ENCODE data around the gene KRTAP5-1. TPM values are rescaled to one million over a fixed set of nuclear protein-coding genes. Genes with fewer than 3 reads are reported as not detected.
A peak's percentile ranks its signal among the peaks of the same experiment; 100 is the strongest.
"Not testable (repeated sequence)": the region's sequence is repeated elsewhere in the genome, so short reads cannot be mapped to it uniquely, and the experiment has no call there.

Gene KRTAP5-1
- polyA plus RNA-seq, 1 of the 3 experiments (the other 2 are of a cell fraction) = not detected

DNA sequence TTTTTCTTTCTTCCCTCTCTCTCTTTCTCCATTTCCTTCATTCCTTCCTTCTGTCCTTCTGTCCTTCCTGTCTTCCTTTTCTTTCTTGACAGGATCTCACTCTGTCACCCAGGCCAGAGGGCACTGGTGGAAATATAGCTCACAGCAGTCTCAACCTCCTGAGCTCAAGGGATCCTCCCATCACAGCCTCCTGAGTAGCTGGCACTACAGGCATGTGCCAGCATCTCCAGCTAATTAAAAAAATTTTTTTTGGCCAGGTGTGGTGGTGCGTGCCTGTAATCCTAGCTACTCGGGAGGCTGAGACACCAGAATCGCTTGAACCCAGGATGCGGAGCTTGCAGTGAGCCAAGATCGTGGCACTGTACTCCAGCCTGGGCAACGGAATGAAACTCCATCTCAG lies 8.3 kb downstream of the KRTAP5-1 start:
- Histone ChIP-seq H3K4me3 (ENCODE audit: low read depth in 2 of 2, low read length in 1 of 2) (no peak overlapping the region), H3K27me3 (ENCODE audit: insufficient read depth) (peaks cover 4% of the 10 kb centered on the region; the same call in 1 of the 2 replicates), H3K36me3 (replicated peaks in 1 of 2; ENCODE audit: control insufficient read depth in 1 of 2, insufficient read depth in 2 of 2, low read length in 1 of 2) (no peaks in the 10 kb centered on the region), H3K9me2 (no peaks in the 10 kb centered on the region), H3K9ac (no peak overlapping the region), H2AFZ (ENCODE audit: low read depth) (no peak overlapping the region), H3F3A (replicated peaks; ENCODE audit: insufficient read depth) (no peaks in the 10 kb centered on the region), H4K20me1 (ENCODE audit: insufficient read depth) (0 out of 2 replicates have a peak, but pooled peaks cover 6% of the 10 kb centered on the region), H3K79me2 (ENCODE audit: insufficient read depth) (no peaks in the 10 kb centered on the region), H3K9me3 (peaks cover 3% of the 10 kb centered on the region; the same call in 1 of the 2 replicates), H3K4me2 (no peak overlapping the region), H3K4me1 (ENCODE audit: control insufficient read depth in 1 of 2, insufficient read depth in 2 of 2, low read depth in 1 of 2, low read length in 1 of 2) (peaks cover 0 to 6% of the 10 kb centered on the region in 2 experiments; a peak in 1 of 4 replicates), H3K27ac (ENCODE audit: low read depth in 2 of 2, low read length in 1 of 2) (no peak overlapping the region)
- WGBS (ENCODE audit: low lambda C conversion rate) = 80% methylated on average over 6 of the region's 6 CpGs
- CTCF ChIA-PET = interaction anchor here (0.8 to 18.1 kb wide), 4 partner anchors 9 to 62 kb away, joined by 4 to 398 read pairs (median 29); no protein-coding TSS in a partner anchor
- DNase-seq = no peak
- POLR2A ChIA-PET = no interaction called here
- TF ChIP-seq RCOR1 (IDR thresholded peaks at IDR 0.05; ENCODE audit: low read length) = no peak
- TF ChIP-seq, protein P1, sequence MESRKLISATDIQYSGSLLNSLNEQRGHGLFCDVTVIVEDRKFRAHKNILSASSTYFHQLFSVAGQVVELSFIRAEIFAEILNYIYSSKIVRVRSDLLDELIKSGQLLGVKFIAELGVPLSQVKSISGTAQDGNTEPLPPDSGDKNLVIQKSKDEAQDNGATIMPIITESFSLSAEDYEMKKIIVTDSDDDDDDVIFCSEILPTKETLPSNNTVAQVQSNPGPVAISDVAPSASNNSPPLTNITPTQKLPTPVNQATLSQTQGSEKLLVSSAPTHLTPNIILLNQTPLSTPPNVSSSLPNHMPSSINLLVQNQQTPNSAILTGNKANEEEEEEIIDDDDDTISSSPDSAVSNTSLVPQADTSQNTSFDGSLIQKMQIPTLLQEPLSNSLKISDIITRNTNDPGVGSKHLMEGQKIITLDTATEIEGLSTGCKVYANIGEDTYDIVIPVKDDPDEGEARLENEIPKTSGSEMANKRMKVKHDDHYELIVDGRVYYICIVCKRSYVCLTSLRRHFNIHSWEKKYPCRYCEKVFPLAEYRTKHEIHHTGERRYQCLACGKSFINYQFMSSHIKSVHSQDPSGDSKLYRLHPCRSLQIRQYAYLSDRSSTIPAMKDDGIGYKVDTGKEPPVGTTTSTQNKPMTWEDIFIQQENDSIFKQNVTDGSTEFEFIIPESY (IDR thresholded peaks at IDR 0.05; ENCODE audit: borderline replicate concordance, low read depth) = no peak

DNA sequence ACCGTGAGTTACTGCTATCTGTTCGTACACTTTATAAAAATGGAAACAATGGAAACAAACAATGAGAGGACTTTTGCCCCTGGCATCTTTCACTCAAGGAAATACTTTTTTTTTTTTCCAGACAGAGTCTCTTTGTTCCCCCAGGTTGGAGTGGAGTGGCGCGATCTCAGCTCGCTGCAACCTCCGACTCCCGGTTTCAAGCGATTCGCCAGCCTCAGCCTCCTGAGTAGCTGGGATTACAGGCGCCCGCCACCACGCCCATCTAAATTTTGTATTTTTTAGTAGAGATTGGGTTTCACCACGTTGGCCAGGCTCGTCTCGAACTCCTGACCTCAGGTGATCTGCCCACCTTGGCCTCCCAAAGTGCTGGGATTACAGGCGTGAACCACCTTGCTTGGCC lies 9.3 kb downstream of the KRTAP5-1 start:
- H3K9ac ChIP-seq; H3K36me3 ChIP-seq (replicated peaks in 1 of 2; ENCODE audit: control insufficient read depth in 1 of 2, insufficient read depth in 2 of 2, low read length in 1 of 2); H3K4me3 ChIP-seq (ENCODE audit: low read depth in 2 of 2, low read length in 1 of 2); H3F3A ChIP-seq (replicated peaks; ENCODE audit: insufficient read depth); H3K27me3 ChIP-seq (ENCODE audit: insufficient read depth); H2AFZ ChIP-seq (ENCODE audit: low read depth); H3K79me2 ChIP-seq (ENCODE audit: insufficient read depth); H3K9me2 ChIP-seq; POLR2A ChIA-PET; H3K9me3 ChIP-seq; H3K4me1 ChIP-seq (ENCODE audit: control insufficient read depth in 1 of 2, insufficient read depth in 2 of 2, low read depth in 1 of 2, low read length in 1 of 2); DNase-seq; H3K4me2 ChIP-seq; H4K20me1 ChIP-seq (ENCODE audit: insufficient read depth); H3K27ac ChIP-seq (ENCODE audit: low read depth in 2 of 2, low read length in 1 of 2): not testable (repeated sequence)
- WGBS (ENCODE audit: low lambda C conversion rate) = 84% methylated on average over 16 of the region's 16 CpGs
- CTCF ChIA-PET = interaction anchor here (1.6 to 18.1 kb wide), 6 partner anchors 11 to 63 kb away, joined by 6 to 398 read pairs (median 25); partner anchors contain the start of gene KRTAP5-5

DNA sequence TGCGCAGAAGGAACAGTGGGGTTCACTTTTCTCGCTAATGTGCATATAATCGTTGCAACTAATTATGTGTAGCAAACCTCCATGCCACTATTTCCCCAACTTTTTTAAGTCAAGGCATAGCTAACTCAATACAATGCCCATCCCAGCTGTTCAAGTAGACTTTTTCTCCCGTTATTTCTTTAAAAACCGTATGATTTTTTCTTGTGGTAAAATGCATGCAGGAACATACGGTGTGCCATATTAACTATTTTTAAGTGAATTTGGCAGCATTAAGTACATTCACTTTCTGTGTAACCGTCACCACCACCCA lies 10.2 kb downstream of the KRTAP5-1 start:
- 32% methylated on average over 7 of the region's 7 CpGs for WGBS (ENCODE audit: low lambda C conversion rate)
- H3K4me1 ChIP-seq (ENCODE audit: control insufficient read depth in 1 of 2, insufficient read depth in 2 of 2, low read depth in 1 of 2, low read length in 1 of 2) = peaks cover 0 to 15% of the 10 kb centered on the region in 2 experiments; a peak in 1 of 4 replicates
- peaks cover 3% of the 10 kb centered on the region; the same call in 1 of the 2 replicates for H3K9me3 ChIP-seq
- DNase-seq = no peak
- no peaks in the 10 kb centered on the region for H3K36me3 ChIP-seq (replicated peaks in 1 of 2; ENCODE audit: control insufficient read depth in 1 of 2, insufficient read depth in 2 of 2, low read length in 1 of 2)
- ChIA-PET POLR2A (interaction anchor here (1.0 to 1.1 kb wide), 4 partner anchors 21 to 52 kb away, joined by 3 to 4 read pairs (median 4); no protein-coding TSS in a partner anchor), CTCF (interaction anchor here (0.6 to 18.1 kb wide), 49 partner anchors 10 to 604 kb away, joined by 3 to 398 read pairs (median 4); partner anchors contain the start of genes KRTAP5-1 and KRTAP5-5)
- no peak overlapping the region for H3K27ac ChIP-seq (ENCODE audit: low read depth in 2 of 2, low read length in 1 of 2)
- peak overlapping the region in 1 of 2 experiments; percentile 57; a peak in 2 of 4 replicates for H3K4me3 ChIP-seq (ENCODE audit: low read depth in 2 of 2, low read length in 1 of 2)
- peaks cover 9% of the 10 kb centered on the region; the same call in 1 of the 2 replicates for H4K20me1 ChIP-seq (ENCODE audit: insufficient read depth)
- no peak overlapping the region for H2AFZ ChIP-seq (ENCODE audit: low read depth)
- no peaks in the 10 kb centered on the region for H3F3A ChIP-seq (replicated peaks; ENCODE audit: insufficient read depth)
- no peak for TF ChIP-seq YY1 (IDR thresholded peaks at IDR 0.05; ENCODE audit: low read depth)
- TF ChIP-seq, protein P2, sequence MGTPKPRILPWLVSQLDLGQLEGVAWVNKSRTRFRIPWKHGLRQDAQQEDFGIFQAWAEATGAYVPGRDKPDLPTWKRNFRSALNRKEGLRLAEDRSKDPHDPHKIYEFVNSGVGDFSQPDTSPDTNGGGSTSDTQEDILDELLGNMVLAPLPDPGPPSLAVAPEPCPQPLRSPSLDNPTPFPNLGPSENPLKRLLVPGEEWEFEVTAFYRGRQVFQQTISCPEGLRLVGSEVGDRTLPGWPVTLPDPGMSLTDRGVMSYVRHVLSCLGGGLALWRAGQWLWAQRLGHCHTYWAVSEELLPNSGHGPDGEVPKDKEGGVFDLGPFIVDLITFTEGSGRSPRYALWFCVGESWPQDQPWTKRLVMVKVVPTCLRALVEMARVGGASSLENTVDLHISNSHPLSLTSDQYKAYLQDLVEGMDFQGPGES (IDR thresholded peaks at IDR 0.05; ENCODE audit: low read depth, low read length) = no peak
- TF ChIP-seq TAF1 (IDR thresholded peaks at IDR 0.05; ENCODE audit: borderline replicate concordance, low read depth, low read length) = no peak
- no peaks in the 10 kb centered on the region for H3K79me2 ChIP-seq (ENCODE audit: insufficient read depth)
- no peaks in the 10 kb centered on the region for H3K9me2 ChIP-seq
- no peak overlapping the region for H3K4me2 ChIP-seq
- peaks cover 4% of the 10 kb centered on the region; the same call in 1 of the 2 replicates for H3K27me3 ChIP-seq (ENCODE audit: insufficient read depth)
- no peak overlapping the region for H3K9ac ChIP-seq

Measured in SK-N-SH (cell line).